Measurements from ENCODE around the gene SUN1. TPM values are rescaled to one million over a fixed set of nuclear protein-coding genes. Genes with fewer than 3 reads are reported as not detected.

The SUN1 gene
- total RNA-seq, 3 donors from 2014 or later (not counting 1 experiment from before 2014, with no cell fraction given), result 40.2 to 63.5 (median 48.0) TPM

GRCh38 chr7:917255-918117, 85.2 kb downstream of the SUN1 start:
- WGBS (ENCODE audit: insufficient coverage), result 93% methylated on average over 25 of the region's 33 CpGs
- TF ChIP-seq, protein P1, sequence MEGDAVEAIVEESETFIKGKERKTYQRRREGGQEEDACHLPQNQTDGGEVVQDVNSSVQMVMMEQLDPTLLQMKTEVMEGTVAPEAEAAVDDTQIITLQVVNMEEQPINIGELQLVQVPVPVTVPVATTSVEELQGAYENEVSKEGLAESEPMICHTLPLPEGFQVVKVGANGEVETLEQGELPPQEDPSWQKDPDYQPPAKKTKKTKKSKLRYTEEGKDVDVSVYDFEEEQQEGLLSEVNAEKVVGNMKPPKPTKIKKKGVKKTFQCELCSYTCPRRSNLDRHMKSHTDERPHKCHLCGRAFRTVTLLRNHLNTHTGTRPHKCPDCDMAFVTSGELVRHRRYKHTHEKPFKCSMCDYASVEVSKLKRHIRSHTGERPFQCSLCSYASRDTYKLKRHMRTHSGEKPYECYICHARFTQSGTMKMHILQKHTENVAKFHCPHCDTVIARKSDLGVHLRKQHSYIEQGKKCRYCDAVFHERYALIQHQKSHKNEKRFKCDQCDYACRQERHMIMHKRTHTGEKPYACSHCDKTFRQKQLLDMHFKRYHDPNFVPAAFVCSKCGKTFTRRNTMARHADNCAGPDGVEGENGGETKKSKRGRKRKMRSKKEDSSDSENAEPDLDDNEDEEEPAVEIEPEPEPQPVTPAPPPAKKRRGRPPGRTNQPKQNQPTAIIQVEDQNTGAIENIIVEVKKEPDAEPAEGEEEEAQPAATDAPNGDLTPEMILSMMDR (IDR thresholded peaks at IDR 0.05), result no peak
- no peak overlapping the region for H3K4me3 ChIP-seq (ENCODE audit: low read length)
- Mint-ChIP-seq H3K9me3 (no peaks in the 10 kb centered on the region), H3K4me3 (no peak overlapping the region), H3K27ac (peak overlapping the region in 1 of 2 donors; percentile 33), H3K36me3 (no peaks in the 10 kb centered on the region), H3K27me3 (ENCODE audit: low read depth in 2 of 2) (no peaks in the 10 kb centered on the region), H3K4me1 (peaks cover 39 to 48% of the 10 kb centered on the region in 2 donors)
- intact Hi-C loops (cut with micrococcal nuclease), result no loop called here
- H3K36me3 ChIP-seq (ENCODE audit: control insufficient read depth, insufficient read depth, low read length), result peaks cover 3% of the 10 kb centered on the region
- DNase-seq, result peak in 1 of 2 donors; percentile 3
- H3K27ac ChIP-seq (ENCODE audit: low read length), result no peak overlapping the region
- H3K4me1 ChIP-seq (ENCODE audit: control insufficient read depth, insufficient read depth, low read length), result peaks cover 38% of the 10 kb centered on the region
- no peaks in the 10 kb centered on the region for H3K27me3 ChIP-seq (ENCODE audit: control insufficient read depth, insufficient read depth, low read length)
- no peaks in the 10 kb centered on the region for H3K9me3 ChIP-seq (ENCODE audit: control insufficient read depth, insufficient read depth, low read length)
- ATAC-seq, result no peak

DNA sequence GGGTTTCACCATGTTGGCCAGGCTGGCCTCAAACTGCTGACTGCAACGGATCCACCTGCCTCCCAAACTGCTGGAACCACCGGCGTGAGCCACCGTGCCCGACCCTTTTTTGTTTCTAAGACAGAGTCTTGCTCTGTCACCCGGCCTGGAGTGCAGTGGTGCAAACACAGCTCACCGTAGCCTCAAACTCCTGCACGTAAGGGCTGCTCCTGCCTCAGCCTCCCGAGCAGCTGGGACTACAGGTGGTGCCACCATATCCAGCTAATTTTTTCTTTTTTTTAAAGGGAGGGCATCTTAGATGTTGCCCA, 85.8 kb downstream of the SUN1 start:
- H3K4me3 Mint-ChIP-seq, result no peak overlapping the region
- no peaks in the 10 kb centered on the region for H3K27me3 ChIP-seq (ENCODE audit: control insufficient read depth, insufficient read depth, low read length)
- WGBS (ENCODE audit: insufficient coverage), result 88% methylated on average over 9 of the region's 9 CpGs
- H3K36me3 Mint-ChIP-seq, result no peaks in the 10 kb centered on the region
- no peaks in the 10 kb centered on the region for H3K9me3 Mint-ChIP-seq
- no peak for ATAC-seq
- TF ChIP-seq, protein P1 (IDR thresholded peaks at IDR 0.05), result no peak
- H3K27me3 Mint-ChIP-seq (ENCODE audit: low read depth in 2 of 2), result no peaks in the 10 kb centered on the region
- no peak overlapping the region for H3K27ac ChIP-seq (ENCODE audit: low read length)
- H3K27ac Mint-ChIP-seq, result peak overlapping the region in 1 of 2 donors; percentile 33
- H3K4me1 Mint-ChIP-seq, result peaks cover 43 to 54% of the 10 kb centered on the region in 2 donors
- H3K4me1 ChIP-seq (ENCODE audit: control insufficient read depth, insufficient read depth, low read length), result peaks cover 43% of the 10 kb centered on the region
- DNase-seq, result peak in 1 of 2 donors; percentile 9
- intact Hi-C loops (cut with micrococcal nuclease), result no loop called here
- no peak overlapping the region for H3K4me3 ChIP-seq (ENCODE audit: low read length)
- H3K36me3 ChIP-seq (ENCODE audit: control insufficient read depth, insufficient read depth, low read length), result peaks cover 3% of the 10 kb centered on the region
- no peaks in the 10 kb centered on the region for H3K9me3 ChIP-seq (ENCODE audit: control insufficient read depth, insufficient read depth, low read length)

- TF ChIP-seq, protein P1 (IDR thresholded peaks at IDR 0.05), result no peak
- Mint-ChIP-seq H3K27me3 (ENCODE audit: low read depth in 2 of 2) (no peaks in the 10 kb centered on the region), H3K36me3 (no peaks in the 10 kb centered on the region), H3K9me3 (no peaks in the 10 kb centered on the region), H3K4me1 (peaks cover 48 to 54% of the 10 kb centered on the region in 2 donors), H3K27ac (no peak overlapping the region), H3K4me3 (no peak overlapping the region)
- H3K4me1 ChIP-seq (ENCODE audit: control insufficient read depth, insufficient read depth, low read length), result peaks cover 48% of the 10 kb centered on the region
- H3K27ac ChIP-seq (ENCODE audit: low read length), result no peak overlapping the region
- no peaks in the 10 kb centered on the region for H3K27me3 ChIP-seq (ENCODE audit: control insufficient read depth, insufficient read depth, low read length)
- no peak overlapping the region for H3K4me3 ChIP-seq (ENCODE audit: low read length)
- no peaks in the 10 kb centered on the region for H3K9me3 ChIP-seq (ENCODE audit: control insufficient read depth, insufficient read depth, low read length)
- intact Hi-C loops (cut with micrococcal nuclease), result no loop called here
- DNase-seq (peak in 1 of 2 donors; percentile 14), ATAC-seq (no peak)
- 94% methylated on average over 21 of the region's 21 CpGs for WGBS (ENCODE audit: insufficient coverage)
- H3K36me3 ChIP-seq (ENCODE audit: control insufficient read depth, insufficient read depth, low read length), result peaks cover 3% of the 10 kb centered on the region
These were observed 86.3 kb downstream of the SUN1 start for GRCh38 chr7:918441-919113.

Data from natural killer cell (primary cell).